ENCODE results near the gene EIF3M. TPM values are rescaled to one million over a fixed set of nuclear protein-coding genes. Genes with fewer than 3 reads are reported as not detected.
A peak's percentile ranks its signal among the peaks of the same experiment; 100 is the strongest.
"Not testable (repeated sequence)": the region's sequence is repeated elsewhere in the genome, so short reads cannot be mapped to it uniquely, and the experiment has no call there.

EIF3M gene
- total RNA-seq, 1 donor from 2014 or later: 228 TPM

- not testable (repeated sequence) for DNase-seq (ENCODE audit: low read depth in 2 of 2)
These were observed 12.5 kb downstream of the EIF3M start for GRCh38 chr11:32596114-32596513.

GRCh38 chr11:32597921-32598320 is 14.3 kb downstream of the EIF3M start:
- no peak for DNase-seq (ENCODE audit: low read depth in 2 of 2)

DNA sequence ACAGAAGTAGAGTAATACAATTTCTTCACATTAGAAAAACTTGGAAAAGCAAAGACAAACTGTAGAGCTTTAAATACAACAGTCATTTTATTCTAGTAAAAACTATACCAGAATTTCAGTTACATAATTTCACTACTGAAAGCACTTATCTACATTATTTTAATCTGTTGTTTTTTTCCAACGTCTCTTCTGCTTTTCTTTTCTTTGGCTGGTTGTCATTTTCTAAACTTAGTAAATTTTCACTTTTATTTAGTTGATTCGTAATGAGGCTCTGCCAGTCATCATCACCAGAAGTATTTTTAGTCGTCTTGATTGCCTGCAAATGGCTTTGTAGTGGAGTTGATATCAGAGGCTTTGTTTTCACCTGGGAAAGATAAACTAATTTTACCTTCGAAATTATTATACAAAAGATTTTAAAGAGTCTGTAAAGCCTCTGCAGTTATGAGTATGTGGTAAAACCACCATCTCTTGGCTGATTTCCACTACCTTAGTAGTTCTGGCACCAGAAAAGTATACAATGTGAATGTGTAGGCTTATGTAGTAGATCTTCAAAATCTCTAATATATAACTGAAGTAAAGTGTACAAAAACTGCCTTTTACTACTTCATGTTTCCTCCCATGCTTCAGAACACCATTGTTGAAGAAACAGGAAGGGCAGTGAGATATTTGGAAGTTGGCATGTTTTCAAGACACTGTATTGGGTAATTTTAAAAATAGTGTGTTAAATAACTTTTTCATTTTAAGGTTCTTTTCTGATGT is 19.2 kb downstream of the EIF3M start:
- DNase-seq (ENCODE audit: low read depth in 2 of 2): peak; percentile 12 to 42

- no peak for DNase-seq (ENCODE audit: low read depth in 2 of 2)
These were observed 22.6 kb downstream of the EIF3M start for GRCh38 chr11:32606220-32606619.

- not testable (repeated sequence) for DNase-seq (ENCODE audit: low read depth in 2 of 2)
These were observed 25.2 kb downstream of the EIF3M start for GRCh38 chr11:32608826-32609225.

DNA sequence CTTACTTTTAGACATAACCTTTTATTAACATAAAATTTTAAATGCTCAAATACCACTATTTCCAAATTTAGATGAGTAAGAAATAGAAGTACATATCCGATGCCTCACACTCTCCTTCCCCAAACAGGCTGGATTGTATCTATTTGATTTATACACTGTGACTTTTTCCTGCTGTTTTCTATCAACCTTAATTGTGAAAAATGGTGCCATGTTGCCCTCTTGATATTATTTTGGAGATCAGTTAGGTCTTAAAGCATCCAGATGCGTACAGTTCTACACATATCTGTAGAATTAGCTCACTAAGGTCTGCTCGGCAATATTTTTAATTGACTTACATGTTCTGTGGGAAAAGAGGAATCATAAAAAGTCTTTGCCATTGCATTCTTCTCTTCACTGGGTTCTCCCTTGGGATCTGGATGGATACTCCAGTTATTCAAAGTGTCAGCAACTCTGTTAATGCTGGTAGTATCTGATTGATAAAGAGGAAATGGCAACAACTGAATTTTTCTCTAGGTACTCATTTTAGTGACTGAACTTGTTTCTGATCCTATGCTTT is 27.2 kb downstream of the EIF3M start:
- no peak for DNase-seq (ENCODE audit: low read depth in 2 of 2)

DNA sequence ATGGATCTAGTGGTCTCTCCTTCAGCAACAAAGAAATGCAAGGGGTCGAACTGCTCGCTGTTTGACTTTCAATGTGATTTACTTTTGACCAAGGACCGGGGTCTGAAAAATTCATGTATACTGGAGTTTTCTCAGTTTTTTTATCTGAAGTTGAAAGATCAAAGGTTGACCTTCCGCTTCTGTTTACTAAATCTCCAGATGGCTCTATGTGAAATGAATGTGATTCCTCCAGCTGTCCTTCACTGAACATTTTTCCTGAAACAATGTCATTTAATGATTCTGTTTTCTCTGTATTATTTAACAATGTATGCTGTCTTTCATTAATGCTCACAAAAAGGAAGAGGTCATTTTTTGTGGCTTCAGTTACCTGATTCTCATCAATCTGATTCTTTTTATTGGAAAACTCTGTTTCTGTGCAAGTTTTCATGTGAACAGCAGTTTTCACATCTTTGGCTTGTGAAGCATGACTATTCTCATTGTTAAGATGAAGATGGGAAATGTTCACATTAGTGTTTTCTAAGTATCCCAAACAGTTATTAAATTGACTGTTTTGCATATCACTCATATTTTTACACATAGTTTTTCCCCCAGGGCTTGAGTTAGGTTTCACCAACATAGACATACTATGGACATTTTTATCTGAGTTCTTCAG is 30.0 kb downstream of the EIF3M start:
- DNase-seq (ENCODE audit: low read depth in 2 of 2): no peak

DNA sequence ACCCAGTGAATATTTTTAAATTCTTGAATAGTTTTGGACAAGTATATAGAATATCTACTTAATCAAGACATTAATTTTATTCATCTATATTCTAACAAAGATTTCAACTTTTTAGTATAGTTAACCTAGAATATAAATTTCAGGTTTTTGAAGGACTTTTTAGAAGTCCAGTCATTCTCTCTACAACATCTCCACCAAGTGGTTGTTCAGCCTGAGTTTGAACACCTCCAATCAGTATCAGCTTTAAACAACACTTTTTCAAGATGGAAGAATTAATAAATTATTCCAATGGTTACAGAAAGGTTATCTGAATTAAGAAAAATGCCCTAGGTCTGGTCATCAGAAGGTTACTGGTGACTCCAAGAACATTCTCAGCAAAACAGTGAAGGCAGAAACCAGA is 31.8 kb downstream of the EIF3M start:
- DNase-seq (ENCODE audit: low read depth in 2 of 2): peak; percentile 6 to 18

- no peak for DNase-seq (ENCODE audit: low read depth in 2 of 2)
These were observed 33.3 kb downstream of the EIF3M start for GRCh38 chr11:32616903-32617302.

GRCh38 chr11:32630844-32631243 is 47.2 kb downstream of the EIF3M start:
- DNase-seq (ENCODE audit: low read depth in 2 of 2): no peak

DNA sequence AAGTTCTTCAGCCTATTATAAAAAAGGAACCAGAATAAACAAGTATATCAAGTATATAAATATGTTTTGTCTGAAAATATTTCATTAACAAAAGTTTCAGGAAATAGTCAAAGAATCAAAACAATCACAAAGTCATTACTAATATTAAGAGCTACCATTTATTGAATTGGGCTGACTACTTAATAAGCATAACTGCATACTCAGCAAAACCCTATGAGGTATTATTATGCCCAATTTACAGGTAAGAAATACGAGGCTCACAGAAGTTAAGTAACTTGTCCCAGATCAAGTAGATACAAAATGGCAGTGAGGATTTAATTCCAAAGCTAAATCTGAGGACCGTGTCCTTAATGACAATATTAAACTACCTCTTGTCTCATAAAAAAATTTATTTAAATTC is 52.2 kb downstream of the EIF3M start:
- DNase-seq (ENCODE audit: low read depth in 2 of 2): no peak

DNA sequence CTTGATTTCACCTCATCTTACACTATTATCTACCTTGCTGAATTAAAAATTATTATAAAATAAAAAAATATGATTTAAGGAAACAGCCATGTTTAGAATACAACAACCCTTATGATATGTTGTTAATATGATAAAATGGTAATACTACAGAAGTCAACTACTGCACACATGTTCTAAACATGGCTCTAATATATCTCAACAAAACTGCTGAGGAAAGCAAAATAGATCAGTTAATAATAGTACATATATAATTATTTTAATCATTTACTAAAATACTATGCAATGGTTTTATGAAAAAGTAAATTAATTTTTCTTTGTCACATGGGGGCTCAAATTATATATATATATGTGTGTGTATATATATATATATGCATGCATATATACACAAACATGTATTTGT is 57.7 kb downstream of the EIF3M start:
- no peak for DNase-seq (ENCODE audit: low read depth in 2 of 2)

- no peak for DNase-seq (ENCODE audit: low read depth in 2 of 2)
These were observed 59.9 kb downstream of the EIF3M start for GRCh38 chr11:32643526-32643925.

Other genes with a start within 250 kb of the EIF3M start
- not detected in 2 replicates for gene WT1, start 148.3 kb upstream of the EIF3M start, total RNA-seq
- gene CCDC73, start 210.8 kb downstream of the EIF3M start, total RNA-seq: under 0.01 TPM in 1 of 2 replicates, not detected in the other
- gene PRRG4, start 246.1 kb downstream of the EIF3M start, total RNA-seq: 0.64 and 1.9 TPM in 2 replicates